Endothelial cell of umbilical vein (primary cell): ENCODE results near the gene CTR9. TPM values are rescaled to one million over a fixed set of nuclear protein-coding genes. Genes with fewer than 3 reads are reported as not detected.

Experiments
- BruUV-seq: library from RNA; stranded (reverse); fragments of 400-500 nt; replicated peaks from 2 replicates; lab custom pipeline; 2021; lab: Mats Ljungman, UMichigan
- CTCF ChIA-PET: fragments of 300-600, 350-600 bp; sonication (Branson Sonifier 250); formaldehyde crosslinking; loops from one replicate; lab custom pipeline; 2021; ENCODE audit warnings: antibody characterized with exemption, inconsistent platforms; lab: Charles Lee
- POLR2A ChIA-PET: fragments of 300-600, 350-600 bp; sonication (Branson Sonifier 250); formaldehyde crosslinking; loops from one replicate; lab custom pipeline; 2021; ENCODE audit warnings: antibody characterized with exemption, inconsistent platforms; lab: Charles Lee
- DNase-seq: peaks from one replicate; pipeline ENCODE4 v3.0.0-alpha.2; 2011; ENCODE audit warnings: low read depth, low spot score
- FAIRE-seq: peaks from 2 replicates; lab custom pipeline; 2011; peaks lifted over from hg19 to GRCh38; lab: Jason Lieb, UNC
- H2AFZ ChIP-seq: 2 replicates; pipeline ENCODE4 v1.6.0; 2012; ENCODE audit warnings: low read depth, low read length, control low read depth, inconsistent platforms
- H3K27ac ChIP-seq: 2 replicates; pipeline ENCODE4 v1.5.1; 2011; ENCODE audit warnings: low read depth, mild to moderate bottlenecking, control low read depth, low read length, moderate library complexity; ENCODE audit not compliant: insufficient read depth
- H3K27me3 ChIP-seq, 2 experiments: 2 replicates each; pipeline versions ENCODE4 v1.6.0 to v1.6.1; 2011; ENCODE audit warnings: low read length in 2 of 2, mixed read lengths in 1 of 2; ENCODE audit not compliant: control insufficient read depth in 2 of 2, insufficient read depth in 2 of 2
- H3K36me3 ChIP-seq, 2 experiments: 2 replicates in 1 of 2; 3 replicates in 1 of 2; pipeline ENCODE4 v1.5.1; 2011; ENCODE audit warnings: low read length in 2 of 2, mild to moderate bottlenecking in 1 of 2, moderate library complexity in 1 of 2; ENCODE audit not compliant: control insufficient read depth in 2 of 2, insufficient read depth in 2 of 2; ENCODE audit errors: extremely low read depth in 1 of 2
- H3K4me1 ChIP-seq: 3 replicates; pipeline ENCODE4 v1.5.1; 2011; ENCODE audit warnings: mild to moderate bottlenecking, low read length; ENCODE audit not compliant: control insufficient read depth, insufficient read depth; ENCODE audit errors: extremely low read depth
- H3K4me2 ChIP-seq: 2 replicates; pipeline ENCODE4 v1.6.1; 2011; ENCODE audit warnings: low read length, control low read depth, mixed read lengths; ENCODE audit not compliant: insufficient read depth
- H3K4me3 ChIP-seq, 3 experiments: fragments of 200-600 bp in 1 of 3; sonication (generic), shearing (Covaris generic) in 1 of 3; replicated peaks in 1 of 3; 2 replicates each; pipeline ENCODE4 v1.5.1; 2011 to 2016; ENCODE audit warnings: control low read depth in 3 of 3, low read length in 3 of 3, mild to moderate bottlenecking in 2 of 3, inconsistent platforms in 1 of 3, low read depth in 1 of 3, moderate library complexity in 1 of 3; ENCODE audit not compliant: insufficient read depth in 1 of 3
- H3K79me2 ChIP-seq: 2 replicates; pipeline ENCODE4 v1.6.0; 2012; ENCODE audit warnings: low read length, inconsistent platforms; ENCODE audit not compliant: control insufficient read depth, insufficient read depth
- H3K9ac ChIP-seq: replicated peaks from 2 replicates; pipeline ENCODE3; 2011; ENCODE audit warnings: low read length, control low read depth; ENCODE audit not compliant: insufficient read depth; ENCODE audit errors: extremely low read depth
- H3K9me1 ChIP-seq: replicated peaks from 3 replicates; pipeline ENCODE4 v1.6.0; 2011; ENCODE audit warnings: mild to moderate bottlenecking, low read length; ENCODE audit not compliant: control insufficient read depth, insufficient read depth; ENCODE audit errors: extremely low read depth
- H3K9me3 ChIP-seq: replicated peaks from 2 replicates; pipeline ENCODE4 v1.5.1; 2012; ENCODE audit warnings: low read length, inconsistent platforms; ENCODE audit not compliant: control insufficient read depth, insufficient read depth
- H4K20me1 ChIP-seq: replicated peaks from 2 replicates; pipeline ENCODE3; 2011; ENCODE audit warnings: mild to moderate bottlenecking, low read length; ENCODE audit not compliant: control insufficient read depth, insufficient read depth; ENCODE audit errors: extremely low read depth
- CTCF ChIP-seq, 2 donors: IDR thresholded peaks; 1 replicate in 1 of 2; 2 replicates in 1 of 2; pipeline ENCODE4 v1.5.1; 2011; ENCODE audit warnings: low read length in 2 of 2, mild to moderate bottlenecking in 2 of 2, moderate library complexity in 2 of 2, control low read depth in 1 of 2, inconsistent platforms in 1 of 2, low read depth in 1 of 2; ENCODE audit not compliant: insufficient read depth in 1 of 2; ENCODE audit errors: extremely low read depth in 1 of 2
- EZH2 ChIP-seq: IDR thresholded peaks from 2 replicates; pipeline ENCODE4 v1.6.1; 2012; ENCODE audit warnings: borderline replicate concordance, low read depth, mild to moderate bottlenecking, moderate library complexity, low read length, inconsistent platforms; ENCODE audit not compliant: severe bottlenecking
- FOS ChIP-seq: IDR thresholded peaks from 2 replicates; pipeline ENCODE4 v1.6.1; 2011; ENCODE audit warnings: mild to moderate bottlenecking, low read length, moderate library complexity, borderline replicate concordance; ENCODE audit not compliant: insufficient read depth
- GATA2 ChIP-seq: IDR thresholded peaks from 2 replicates; pipeline ENCODE4 v1.7.0; 2011; ENCODE audit warnings: low read depth, mild to moderate bottlenecking, moderate library complexity, mixed read lengths, low read length; ENCODE audit not compliant: insufficient read length, insufficient read depth
- MAX ChIP-seq: IDR thresholded peaks from 2 replicates; pipeline ENCODE4 v1.6.1; 2011; ENCODE audit not compliant: insufficient read depth, insufficient read length
- POLR2AphosphoS5 ChIP-seq: IDR thresholded peaks from 2 replicates; pipeline ENCODE4 v1.6.1; 2012; ENCODE audit warnings: low read depth, mild to moderate bottlenecking, control low read depth, low read length, moderate library complexity; ENCODE audit not compliant: insufficient read depth
- dilution Hi-C: fragments of 300-500 bp; cut with MboI; formaldehyde crosslinking; loops from one replicate; pipeline ENCODE4 v1.15.0; 2019; ENCODE audit warnings: low sequenced_read_pairs; ENCODE audit not compliant: extremely low pct_ligation_motif_present
- intact Hi-C: fragments of 100-400 bp; cut with micrococcal nuclease; formaldehyde crosslinking; loops from one replicate; pipeline ENCODE4 v1.10.0; 2022
- polyA plus RNA-seq, 4 experiments: library from polyadenylated mRNA; depleted of rRNA in 3 of 4; stranded (reverse) in 3 of 4; unstranded in 1 of 4; fragments of >200 nt; gene quantifications; 2 replicates each; pipeline versions ENCODE4 v1.2.1 to v1.2.3, GENCODE V29; 2011 to 2012; ENCODE audit warnings: missing spikeins in 1 of 4
- total RNA-seq: library from RNA; stranded (reverse); gene quantifications from 2 replicates; pipeline ENCODE4 v1.2.3, GENCODE V29; 2021

The CTR9 gene
- total and polyA plus RNA-seq, 2 donors (not counting 3 experiments of a cell fraction or from before 2014, with no cell fraction given): 7.5 to 33.2 TPM

DNA sequence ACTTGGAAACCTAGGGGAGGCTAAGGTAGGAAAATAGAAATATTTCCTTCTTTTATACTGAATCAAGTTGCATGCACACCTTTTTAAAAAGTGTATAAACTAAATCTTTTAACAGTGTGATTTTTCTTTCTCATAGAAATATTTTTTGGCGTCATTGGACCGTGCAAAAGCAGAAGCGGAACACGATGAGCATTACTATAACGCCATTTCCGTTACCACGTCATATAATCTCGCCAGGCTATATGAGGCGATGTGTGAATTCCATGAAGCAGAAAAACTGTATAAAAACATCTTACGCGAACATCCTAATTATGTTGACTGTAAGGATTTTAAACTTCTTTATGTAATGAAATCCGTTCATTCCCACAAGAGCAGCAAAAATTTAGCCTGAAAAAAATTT is 13.4 kb downstream of the CTR9 start:
- intact Hi-C loops (no loop called here), dilution Hi-C loops (no loop called here)
- DNase-seq (no peak), FAIRE-seq (no peak)
- no peak overlapping the region for H3K4me3 ChIP-seq
- BruUV-seq: no TSS peak
- H3K36me3 ChIP-seq: peaks cover 5 to 25% of the 10 kb centered on the region in 2 experiments
- no peaks in the 10 kb centered on the region for H3K9me3 ChIP-seq
- peaks cover 4% of the 10 kb centered on the region for H3K4me1 ChIP-seq
- no peaks in the 10 kb centered on the region for H3K27me3 ChIP-seq
- POLR2A ChIA-PET: no interaction called here
- no peaks in the 10 kb centered on the region for H3K9me1 ChIP-seq
- no peaks in the 10 kb centered on the region for H3K79me2 ChIP-seq
- no peak overlapping the region for H2AFZ ChIP-seq
- CTCF ChIA-PET: interaction anchor here (1.3 kb wide), 1 partner anchor 13 kb away, joined by 5 read pairs; the partner anchor contains the start of gene CTR9
- no peak overlapping the region for H3K9ac ChIP-seq
- H4K20me1 ChIP-seq: no peaks in the 10 kb centered on the region
- no peak overlapping the region for H3K27ac ChIP-seq
- H3K4me2 ChIP-seq: no peak overlapping the region
- no peak for TF ChIP-seq POLR2AphosphoS5
- TF ChIP-seq CTCF (IDR thresholded peaks at IDR 0.05; ENCODE audit: extremely low read depth in 1 of 2, insufficient read depth in 1 of 2, low read depth in 1 of 2, low read length in 2 of 2): no peak
- TF ChIP-seq EZH2: no peak
- no peak for TF ChIP-seq GATA2
- no peak for TF ChIP-seq FOS
- TF ChIP-seq MAX: no peak
